Body of pancreas (tissue), 4 donors: ENCODE results near the gene PCSK4.

Source experiments
- POLR2A ChIP-seq, 3 donors: fragments of 450-650 bp; IDR thresholded peaks; one replicate each; pipeline ENCODE4 v1.6.1; 2016; ENCODE audit warnings: antibody characterized with exemption in 3 of 3, mild to moderate bottlenecking in 2 of 3
- TF ChIP-seq, protein P1 (sequence below), 7 experiments: fragments of 450-650 bp in 4 of 7; fragments of 200-600 bp in 3 of 7; sonication (generic) in 3 of 7; IDR thresholded peaks; one replicate each; pipeline ENCODE4 v1.5.1; 2016 to 2019; ENCODE audit warnings: antibody characterized with exemption in 7 of 7

DNA sequence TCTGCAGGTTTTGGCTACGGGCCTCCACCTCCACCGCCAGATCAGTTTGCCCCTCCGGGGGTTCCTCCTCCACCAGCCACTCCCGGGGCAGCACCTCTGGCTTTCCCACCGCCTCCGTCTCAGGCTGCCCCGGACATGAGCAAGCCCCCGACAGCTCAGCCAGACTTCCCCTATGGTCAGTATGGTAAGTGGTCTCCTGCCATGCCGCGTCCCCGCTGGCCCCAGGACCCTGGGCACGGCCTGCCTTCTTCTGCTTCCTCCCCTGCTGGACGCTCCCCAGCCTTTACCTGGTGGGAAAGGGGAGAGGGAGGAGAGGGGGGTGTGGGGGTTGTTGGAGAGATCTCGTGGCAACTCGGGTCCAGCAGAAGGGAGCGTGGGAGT is 57.7 kb downstream of the PCSK4 start:
- TF ChIP-seq, protein P1, sequence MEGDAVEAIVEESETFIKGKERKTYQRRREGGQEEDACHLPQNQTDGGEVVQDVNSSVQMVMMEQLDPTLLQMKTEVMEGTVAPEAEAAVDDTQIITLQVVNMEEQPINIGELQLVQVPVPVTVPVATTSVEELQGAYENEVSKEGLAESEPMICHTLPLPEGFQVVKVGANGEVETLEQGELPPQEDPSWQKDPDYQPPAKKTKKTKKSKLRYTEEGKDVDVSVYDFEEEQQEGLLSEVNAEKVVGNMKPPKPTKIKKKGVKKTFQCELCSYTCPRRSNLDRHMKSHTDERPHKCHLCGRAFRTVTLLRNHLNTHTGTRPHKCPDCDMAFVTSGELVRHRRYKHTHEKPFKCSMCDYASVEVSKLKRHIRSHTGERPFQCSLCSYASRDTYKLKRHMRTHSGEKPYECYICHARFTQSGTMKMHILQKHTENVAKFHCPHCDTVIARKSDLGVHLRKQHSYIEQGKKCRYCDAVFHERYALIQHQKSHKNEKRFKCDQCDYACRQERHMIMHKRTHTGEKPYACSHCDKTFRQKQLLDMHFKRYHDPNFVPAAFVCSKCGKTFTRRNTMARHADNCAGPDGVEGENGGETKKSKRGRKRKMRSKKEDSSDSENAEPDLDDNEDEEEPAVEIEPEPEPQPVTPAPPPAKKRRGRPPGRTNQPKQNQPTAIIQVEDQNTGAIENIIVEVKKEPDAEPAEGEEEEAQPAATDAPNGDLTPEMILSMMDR (IDR thresholded peaks at IDR 0.05), result no peak
- TF ChIP-seq POLR2A (IDR thresholded peaks at IDR 0.05), result no peak
